Inflammatory macrophage (primary cell): Measurements from ENCODE around the gene RUFY2.
A peak's percentile ranks its signal among the peaks of the same experiment; 100 is the strongest.
"Not testable (repeated sequence)": the region's sequence is repeated elsewhere in the genome, so short reads cannot be mapped to it uniquely, and the experiment has no call there.

ENCODE experiments used
- DNase-seq, 2 donors: peaks; one replicate each; pipeline ENCODE4 v3.0.0-alpha.2; 2020 to 2022
- total RNA-seq, 18 experiments: gene quantifications; one replicate each; lab custom pipeline; 2026; ENCODE audit warnings: mixed read lengths in 6 of 18, inconsistent platforms in 2 of 18; lab: John Stamatoyannopoulos, UW

Gene RUFY2, protein sequence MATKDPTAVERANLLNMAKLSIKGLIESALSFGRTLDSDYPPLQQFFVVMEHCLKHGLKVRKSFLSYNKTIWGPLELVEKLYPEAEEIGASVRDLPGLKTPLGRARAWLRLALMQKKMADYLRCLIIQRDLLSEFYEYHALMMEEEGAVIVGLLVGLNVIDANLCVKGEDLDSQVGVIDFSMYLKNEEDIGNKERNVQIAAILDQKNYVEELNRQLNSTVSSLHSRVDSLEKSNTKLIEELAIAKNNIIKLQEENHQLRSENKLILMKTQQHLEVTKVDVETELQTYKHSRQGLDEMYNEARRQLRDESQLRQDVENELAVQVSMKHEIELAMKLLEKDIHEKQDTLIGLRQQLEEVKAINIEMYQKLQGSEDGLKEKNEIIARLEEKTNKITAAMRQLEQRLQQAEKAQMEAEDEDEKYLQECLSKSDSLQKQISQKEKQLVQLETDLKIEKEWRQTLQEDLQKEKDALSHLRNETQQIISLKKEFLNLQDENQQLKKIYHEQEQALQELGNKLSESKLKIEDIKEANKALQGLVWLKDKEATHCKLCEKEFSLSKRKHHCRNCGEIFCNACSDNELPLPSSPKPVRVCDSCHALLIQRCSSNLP
- 11.1 to 20.6 (median 13.9) reads per million in 18 experiments for total RNA-seq

DNA sequence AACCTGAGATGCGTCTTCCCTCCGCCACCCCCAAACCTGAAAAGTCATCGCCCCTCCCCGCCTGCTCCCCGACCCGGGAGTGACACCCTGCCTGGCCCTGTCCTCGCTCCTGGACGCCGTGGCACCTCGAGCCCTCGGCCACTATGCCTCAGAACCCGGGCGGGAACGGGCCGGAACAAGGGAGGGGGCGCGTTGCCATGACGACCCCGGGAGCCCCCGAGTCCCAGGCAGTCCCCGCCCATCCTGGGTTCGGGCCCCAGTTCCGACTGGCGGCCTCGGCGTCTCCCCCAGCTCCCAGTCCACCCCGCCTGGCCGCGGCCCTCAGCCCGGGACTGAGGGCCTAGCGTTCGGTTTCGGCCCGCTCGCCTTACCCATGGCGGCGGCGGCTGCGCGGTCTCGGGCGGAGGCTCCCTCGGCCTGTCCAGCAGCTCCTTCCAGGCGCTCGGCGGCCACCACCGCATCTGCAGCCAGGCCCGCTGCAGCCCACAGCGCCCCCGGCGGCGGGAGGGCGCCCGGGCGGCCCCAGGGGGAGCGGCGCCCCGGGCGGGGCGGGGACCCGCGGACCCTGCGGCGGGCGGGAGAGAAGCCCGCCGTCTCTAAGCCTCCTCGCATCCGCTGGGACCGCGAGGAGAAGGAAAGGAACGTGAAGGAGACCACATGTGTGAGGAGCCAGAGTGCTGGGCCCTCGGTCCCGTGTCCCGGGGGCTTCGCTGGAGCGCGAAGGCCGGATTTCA is at the start of gene RUFY2:
Gene RUFY2 (minus strand): TSS at position 463 of the 734 bp plus-strand sequence. CDS start 88 bp downstream, at position 375.
- DNase-seq, result peak; percentile 67 to 82

DNA sequence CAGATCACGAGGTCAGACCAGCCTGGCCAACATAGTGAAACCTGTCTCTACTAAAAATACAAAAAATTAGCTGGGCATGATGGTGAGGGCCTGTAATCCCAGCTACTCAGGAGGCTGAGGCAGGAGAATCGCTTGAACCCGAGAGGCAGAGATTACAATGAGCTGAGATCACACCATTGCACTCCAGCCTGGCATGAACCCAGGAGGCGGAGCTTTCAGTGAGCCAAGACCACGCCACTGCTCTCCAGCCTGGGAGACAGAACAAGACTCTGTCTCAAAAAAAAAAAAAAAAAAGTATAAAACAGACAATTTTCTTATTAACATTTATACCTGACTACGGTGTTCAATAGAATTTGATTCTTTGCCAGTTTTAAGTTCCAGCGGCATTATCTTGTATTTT is 42.6 kb upstream of the RUFY2 start:
- DNase-seq, result not testable (repeated sequence)

DNA sequence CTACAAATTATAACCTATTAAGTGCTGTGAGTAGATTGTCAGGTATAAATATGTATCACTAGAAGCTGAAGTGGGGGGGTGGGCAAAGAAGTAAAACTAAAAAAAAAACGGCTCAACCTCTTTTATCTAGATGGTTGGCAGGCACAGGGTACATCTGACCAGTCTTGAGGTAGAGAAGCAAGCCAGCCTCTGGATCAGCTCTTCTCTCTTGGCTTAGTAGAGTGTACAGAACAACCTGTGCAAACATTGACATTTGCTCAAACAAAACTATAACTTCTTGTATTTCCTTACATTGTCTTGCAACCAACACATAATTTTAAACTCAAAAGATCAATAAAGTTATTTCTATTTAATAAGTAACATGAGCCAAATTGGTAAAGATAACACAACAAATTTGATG is 39.1 kb upstream of the RUFY2 start:
- DNase-seq, result no peak

DNA sequence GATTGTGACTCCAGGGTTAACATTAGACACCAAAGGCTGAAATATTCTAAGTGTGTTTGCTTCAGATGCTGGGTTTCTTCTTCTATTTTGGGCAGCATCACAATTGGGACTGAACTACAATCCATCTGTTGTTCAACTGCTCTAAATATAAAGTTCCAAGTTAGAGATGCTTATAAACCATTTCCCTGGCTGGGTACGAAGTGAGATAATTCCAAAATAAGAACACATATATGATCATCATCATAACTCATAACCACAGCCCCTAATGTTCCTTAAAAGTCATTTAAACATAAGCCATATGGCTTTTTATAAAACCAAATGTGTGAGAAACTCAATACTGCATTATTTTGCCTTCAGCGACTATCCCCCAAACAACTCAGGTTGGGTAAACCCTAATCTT is 35.9 kb upstream of the RUFY2 start:
- no peak for DNase-seq

DNA sequence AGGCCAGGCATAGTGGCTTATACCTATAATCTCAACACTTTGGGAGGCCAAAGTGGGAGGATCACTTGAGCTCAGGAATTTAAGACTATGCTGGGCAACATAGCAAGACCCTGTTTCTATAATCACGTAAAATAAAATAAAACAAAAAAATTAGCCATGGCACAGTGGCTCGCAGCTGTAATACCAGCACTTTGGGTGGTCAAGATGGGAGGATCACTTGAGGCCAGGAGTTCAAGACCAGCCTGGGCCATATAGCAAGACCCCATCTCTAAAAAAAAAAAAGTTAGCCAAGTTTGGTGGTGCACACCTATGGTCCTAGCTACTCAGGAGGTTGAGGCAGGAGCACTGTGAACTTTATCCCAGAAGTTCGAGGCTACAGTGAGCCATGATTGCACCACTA is 33.8 kb upstream of the RUFY2 start:
- DNase-seq, result no peak

DNA sequence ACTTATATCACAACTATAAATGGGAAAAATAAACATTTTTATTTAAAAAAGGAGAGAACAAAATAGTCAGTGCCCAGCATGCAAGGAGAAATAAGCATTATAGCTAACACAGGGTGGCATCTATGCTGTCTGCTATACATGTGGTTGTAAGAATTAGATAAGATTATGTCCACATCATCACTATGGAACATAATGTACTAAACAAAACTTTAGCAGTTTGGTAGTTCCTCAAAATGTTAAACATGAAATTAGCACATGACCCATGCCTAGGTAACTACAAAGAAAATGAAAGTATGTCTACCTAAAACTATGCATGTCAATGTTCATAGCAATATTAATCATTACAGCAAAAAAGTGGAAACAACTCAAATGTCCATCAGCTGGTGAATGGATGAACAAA is 28.7 kb upstream of the RUFY2 start:
- peak; percentile 1 to 23 for DNase-seq

DNA sequence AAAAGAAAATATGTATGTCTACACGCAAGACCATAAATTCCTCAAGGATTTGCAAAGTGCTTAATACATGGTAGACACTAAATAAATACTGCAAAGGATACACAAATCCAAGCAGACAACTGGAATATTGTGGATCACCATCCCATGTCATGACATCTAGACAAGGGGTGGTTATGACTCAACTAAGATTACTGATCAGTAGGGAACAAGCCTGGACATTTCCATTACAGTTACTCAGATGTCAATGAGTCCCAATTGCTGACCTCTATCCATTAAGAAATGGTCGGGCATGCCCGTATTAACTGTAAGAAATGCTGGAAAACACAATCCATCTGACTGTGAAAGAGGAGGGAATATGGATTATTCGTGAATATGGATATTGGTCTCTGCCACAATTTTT is 27.6 kb upstream of the RUFY2 start:
- no peak for DNase-seq

DNA sequence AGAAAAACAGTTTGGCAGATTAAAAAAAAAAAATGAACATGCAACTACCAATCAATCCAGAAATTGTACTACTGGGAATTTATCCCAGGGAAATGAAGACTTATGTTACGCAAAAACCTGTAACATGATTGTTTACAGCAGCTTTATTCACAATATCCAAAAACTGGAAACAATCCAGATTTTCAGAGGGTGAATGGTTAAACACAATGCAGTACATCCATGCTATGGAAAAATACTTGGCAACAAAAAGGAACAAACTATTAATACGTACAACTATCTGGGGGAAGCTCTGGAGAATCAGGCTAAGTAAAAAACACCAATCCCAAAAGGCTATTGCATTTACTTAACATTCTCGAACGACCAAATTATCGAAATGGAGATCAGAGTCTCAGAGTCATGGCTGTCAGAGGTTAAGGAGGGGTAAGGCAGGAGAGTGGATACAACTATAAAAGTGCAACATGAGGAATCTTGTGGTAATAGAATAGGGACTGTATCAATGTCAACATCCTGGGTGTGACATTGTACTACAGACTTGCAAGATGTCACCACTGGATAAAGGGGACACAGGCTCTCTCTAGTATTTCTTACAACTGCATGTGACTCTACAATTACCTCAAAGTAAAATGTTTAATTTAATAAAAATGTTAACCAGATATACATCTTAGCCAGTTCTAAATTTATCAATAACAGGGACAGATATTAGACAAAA is 21.5 kb upstream of the RUFY2 start:
- no peak for DNase-seq

DNA sequence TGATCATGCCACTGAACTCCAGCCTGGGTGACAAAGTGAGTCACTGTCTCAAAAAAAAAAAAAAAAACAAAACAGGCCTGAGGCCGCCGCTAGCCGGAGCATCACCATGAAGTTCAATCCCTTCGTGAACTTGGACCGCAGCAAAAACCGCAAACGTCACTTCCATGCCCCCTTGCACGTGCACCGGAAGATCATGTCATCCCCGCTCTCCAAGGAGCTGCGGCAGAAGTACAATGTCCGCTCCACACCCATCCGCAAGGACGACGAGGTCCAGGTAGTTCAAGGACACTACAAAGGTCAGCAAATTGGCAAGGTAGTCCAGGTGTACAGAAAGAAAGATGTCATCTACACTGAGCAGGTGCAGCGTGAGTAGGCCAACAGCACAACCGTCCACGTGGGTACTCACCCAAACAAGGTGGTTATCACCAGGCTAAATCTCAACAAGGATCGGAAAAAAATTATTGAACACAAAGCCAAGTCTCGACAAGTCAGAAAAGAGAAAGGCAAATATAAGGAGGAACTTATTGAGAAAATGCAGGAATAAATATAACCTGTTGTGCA is 17.5 kb upstream of the RUFY2 start:
- no peak for DNase-seq

DNA sequence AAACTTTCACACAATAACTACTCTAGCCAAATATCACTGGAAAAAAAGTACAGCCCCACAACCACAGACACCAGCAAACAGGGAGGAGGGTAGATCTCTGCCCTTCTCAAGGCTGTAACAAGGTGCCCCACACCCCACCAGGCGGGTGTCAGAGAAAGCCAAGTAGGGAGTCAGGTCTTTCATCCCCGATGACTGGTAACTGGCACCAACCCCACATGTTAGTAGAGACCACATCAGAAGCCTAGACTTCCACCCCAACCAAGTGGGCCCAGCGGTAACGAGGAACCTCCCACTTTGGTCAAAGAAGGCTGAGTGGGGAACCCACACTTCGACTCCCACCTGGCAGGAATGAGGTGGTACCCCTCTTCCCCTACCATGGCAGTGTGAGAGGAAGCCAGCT is 16.4 kb upstream of the RUFY2 start:
- no peak for DNase-seq

DNA sequence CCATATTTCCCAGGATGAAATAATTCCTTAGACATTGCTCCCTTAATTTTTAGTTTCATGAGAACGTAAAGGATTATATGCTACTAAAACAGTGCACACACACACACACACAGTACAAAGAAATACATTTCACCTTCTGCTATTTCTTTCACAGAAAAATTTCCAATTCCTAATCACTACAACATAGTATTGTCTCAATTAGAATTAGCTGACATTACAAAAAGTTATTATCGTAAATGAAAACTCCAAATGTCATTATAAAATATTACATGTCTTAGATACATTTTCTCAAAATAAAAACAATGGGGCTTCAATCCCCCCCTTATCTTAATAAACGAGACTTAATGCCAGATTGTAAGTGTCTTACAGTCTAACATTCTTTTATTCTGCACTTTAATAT is 12.3 kb upstream of the RUFY2 start:
- no peak for DNase-seq

DNA sequence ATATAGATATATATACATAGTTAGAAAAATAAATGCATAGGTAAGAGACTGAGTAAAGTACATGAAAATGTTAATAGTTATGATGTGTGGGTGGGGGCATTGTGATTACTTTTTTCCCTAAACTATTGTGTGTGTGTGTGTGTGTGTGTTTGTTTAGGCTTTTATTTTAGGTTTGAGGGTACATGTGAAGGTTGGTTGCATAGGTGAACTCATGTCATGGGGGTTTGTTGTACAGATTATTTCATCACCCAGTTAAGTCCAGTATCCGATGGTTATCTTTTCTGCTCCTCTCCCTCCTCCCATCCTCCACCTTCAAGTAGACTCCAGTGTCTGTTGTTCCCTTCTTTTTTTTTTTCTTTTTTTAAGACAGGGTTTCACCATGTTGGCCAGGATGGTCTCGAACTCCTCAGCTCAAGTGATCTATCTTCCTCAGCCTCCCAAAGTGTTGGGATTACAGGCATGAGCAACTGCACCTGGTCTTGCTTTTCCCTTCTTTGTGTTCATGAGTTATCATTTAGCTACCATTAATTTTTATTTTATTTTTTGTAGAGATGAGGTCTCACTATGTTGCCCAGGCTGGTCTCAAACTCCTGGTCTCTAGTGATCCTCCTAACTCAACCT is 1.9 kb upstream of the RUFY2 start:
- no peak for DNase-seq

DNA sequence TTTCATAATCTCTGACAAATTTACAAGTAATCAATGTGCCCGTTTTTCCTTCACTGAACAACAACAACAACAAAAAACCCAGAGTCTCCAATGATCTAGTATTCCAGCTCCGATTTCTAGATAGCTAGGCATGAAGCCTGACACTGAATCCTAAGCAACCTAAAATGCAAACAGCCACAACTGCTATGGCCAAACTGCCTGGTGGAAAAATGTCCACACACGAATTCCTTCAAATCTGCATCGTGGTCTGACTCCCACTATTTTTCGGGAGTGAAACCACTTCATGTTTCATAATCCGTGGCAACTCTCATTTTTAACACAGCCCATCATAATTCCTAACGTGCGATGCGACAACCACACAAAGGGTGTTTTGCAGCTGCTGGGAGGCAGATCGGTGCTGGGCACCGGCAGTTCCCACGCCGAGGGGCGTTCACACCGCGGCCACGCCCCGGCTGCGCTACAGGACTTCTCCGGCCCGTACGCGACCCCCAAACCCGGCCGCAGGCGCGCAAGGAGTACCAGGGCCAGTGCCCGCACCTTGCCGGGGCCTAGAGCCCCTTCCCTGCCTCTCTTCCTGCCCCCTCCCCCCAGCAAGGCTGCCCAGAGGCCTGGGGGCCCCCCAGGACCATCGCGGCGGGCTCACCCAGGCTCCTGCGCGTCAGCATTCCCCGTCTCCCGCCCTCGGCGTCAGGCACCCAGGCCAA is 814 bp downstream of the RUFY2 start:
- peak; percentile 29 to 55 for DNase-seq

DNA sequence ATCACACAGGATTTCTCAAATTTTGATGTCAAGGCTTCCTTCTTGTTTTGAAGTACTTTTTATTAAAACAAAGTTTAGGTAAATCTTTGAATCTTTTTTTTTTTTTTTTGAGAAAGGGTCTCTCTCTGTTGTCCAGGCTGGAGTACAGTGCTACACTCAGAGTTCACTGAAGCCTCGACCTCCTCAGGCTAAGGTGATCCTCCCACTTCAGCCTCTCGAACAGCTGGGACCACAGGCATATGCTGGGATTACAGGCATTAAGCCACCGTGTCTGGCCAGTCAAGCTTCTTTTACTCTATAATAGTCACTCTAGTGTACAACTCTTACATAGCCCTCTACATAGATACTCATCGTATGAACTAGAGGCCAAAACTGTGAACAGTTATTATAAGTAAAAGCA is 3.4 kb downstream of the RUFY2 start:
- DNase-seq, result no peak

DNA sequence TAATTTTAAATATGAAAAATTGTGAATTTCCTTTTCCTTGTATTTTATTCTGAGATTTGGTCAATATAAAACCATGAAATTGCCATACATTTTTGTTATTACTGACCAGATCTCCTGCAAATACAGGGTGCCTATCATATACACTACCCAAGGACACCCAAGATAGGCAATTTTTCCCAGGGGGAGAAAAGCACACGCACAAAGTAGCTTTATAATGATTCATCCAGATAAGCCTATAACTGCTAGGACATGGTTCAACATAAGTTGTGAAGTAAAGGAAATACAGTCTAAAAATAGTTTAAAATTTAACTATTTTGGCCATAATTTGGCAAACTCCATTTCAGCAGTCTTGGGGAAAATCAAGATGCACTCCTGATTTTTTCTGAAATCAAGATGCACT is 4.8 kb downstream of the RUFY2 start:
- DNase-seq, result no peak

DNA sequence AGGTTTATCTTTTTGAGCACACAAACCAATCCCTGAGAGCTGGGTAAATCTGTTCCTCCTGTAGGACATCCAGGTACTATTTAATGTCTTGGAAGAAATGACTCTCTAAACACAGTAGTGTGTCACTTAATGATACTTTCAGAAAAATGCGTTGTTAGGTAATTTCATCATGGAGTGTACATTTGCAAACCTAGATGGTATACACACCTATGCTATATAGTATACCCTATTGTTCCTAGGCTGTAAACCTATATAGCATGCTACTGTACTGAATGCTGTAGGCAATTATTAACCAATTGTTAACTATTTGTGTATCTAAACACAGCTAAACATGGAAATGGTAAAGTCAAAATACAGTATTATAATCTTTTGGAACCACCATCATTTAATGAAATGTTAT is 10.1 kb downstream of the RUFY2 start:
- DNase-seq, result no peak

DNA sequence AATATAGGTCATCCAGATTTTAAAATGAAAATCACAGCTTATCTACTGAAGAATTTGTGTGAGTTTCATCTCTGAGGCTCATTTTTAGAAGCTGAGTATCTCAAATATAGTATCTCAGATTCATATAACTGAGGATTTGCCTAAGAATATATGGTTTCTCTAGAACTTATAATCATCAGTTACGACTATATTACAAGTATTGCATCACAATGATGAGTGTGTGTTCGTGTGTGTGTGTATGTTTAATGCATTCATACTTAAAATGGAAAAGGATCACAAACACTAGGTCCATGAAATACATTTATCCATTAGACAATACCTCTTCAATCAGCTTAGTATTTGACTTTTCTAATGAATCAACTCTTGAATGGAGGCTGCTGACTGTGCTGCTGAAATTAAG is 21.3 kb downstream of the RUFY2 start:
- no peak for DNase-seq

DNA sequence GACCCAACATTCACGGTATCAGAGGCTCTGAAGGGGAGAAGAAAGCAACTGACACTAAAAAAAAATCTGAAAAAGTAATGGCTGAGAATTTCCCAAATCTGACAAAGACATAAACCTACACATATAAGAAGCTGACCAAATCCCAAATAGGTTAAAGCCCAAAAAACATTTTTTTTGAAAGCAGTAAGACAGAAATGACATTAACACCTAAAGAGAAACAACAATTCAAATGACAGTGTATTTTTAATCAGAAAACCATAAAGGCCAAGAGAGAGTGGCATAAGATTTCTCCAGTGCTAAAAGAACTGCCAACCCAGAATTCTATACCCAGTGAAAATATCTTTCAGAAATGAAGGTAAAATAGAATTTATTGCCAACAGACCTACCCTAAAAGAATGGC is 35.5 kb downstream of the RUFY2 start:
- no peak for DNase-seq

DNA sequence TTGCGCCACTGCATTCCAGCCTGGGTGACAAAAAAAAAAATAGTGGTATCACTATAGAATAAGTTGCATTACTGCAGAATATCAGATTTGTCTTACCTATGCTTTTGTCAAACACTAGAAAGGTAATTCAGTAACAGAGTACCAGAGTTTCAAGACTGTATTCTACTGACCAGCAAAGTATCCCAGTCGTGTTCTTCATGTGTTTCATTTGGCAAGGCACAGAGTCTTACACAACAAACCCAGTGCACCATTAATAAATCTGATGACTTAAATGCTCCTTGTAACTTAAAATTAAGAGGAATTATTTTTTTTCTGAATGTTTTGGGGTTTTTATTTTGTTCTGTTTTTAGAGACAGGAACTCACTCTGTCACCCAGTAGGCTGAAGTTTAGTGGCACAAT is 40.0 kb downstream of the RUFY2 start:
- peak; percentile 4 to 10 for DNase-seq

DNA sequence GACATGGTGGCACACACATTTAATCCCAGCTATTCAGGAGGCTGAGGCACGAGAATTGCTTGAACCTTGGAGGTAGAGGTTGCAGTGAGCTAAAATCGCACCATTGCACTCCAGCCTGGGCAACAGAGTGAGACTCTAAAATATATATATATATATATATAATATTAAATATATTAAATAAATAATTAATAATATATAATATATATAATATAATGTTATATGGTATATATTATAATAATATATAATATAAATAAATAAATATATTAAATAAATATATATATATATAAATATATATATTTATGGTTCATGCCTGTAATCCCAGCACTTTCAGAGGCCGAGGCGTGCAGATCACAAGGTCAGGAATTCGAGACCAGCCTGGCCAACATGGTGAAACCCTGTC is 40.5 kb downstream of the RUFY2 start:
- DNase-seq, result no peak

DNA sequence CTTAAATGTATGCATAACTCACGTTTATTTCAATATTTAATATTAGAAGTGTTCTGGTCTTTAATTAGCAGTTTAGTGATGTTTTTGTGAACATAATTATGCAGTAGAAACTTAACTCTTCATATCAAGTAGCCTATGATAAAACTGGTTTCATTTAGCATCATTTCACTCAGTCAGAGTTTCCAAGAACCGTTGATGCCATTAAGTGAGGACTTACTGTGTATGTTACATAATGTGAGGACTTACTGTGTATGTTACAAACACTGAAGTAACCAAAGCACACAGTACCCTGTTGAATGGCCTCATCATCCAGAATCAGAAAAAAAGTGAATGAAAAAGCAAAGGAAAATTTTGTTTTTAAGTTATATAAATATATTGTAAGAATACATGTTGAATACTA is 41.5 kb downstream of the RUFY2 start:
- no peak for DNase-seq
